ENCODE measurements around the gene DDX25.

DNA sequence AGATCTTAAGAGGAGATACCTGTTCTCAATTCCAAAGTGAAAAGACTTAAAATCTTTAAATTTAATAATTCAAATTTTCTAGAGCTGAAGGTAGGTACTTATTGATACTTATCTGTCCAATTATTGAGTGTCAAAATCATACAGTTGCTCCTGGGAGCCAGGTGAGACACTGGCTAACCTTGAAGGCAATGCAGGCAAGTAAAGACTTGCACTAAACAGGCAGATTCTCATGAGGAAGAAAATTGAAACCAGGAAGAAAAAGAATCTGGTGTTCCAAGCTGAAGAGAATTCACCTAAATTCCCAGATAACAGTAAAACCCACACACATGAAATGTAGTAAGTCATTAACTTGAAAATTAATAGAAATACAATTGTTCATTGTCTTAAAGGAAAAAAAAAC lies 71.8 kb downstream of the DDX25 start:
- TF ChIP-seq CTCF (IDR thresholded peaks at IDR 0.05) (no peak), POLR2AphosphoS5 (IDR thresholded peaks at IDR 0.05) (no peak), POLR2A (IDR thresholded peaks at IDR 0.05) (no peak)
